Calu3 (cell line): ENCODE measurements around the gene TSR3. TPM values are rescaled to one million over a fixed set of nuclear protein-coding genes. Genes with fewer than 3 reads are reported as not detected.

Experiments
- BruUV-seq: library from RNA; stranded (reverse); fragments of 400-500 nt; replicated peaks from 2 replicates; lab custom pipeline; 2021; lab: Mats Ljungman, UMichigan
- CTCF ChIA-PET: fragments of 300-600 bp; sonication (Branson Sonifier 250); formaldehyde crosslinking; loops from one replicate; lab custom pipeline; 2022; ENCODE audit warnings: antibody characterized with exemption; lab: Charles Lee
- DNase-seq: peaks from one replicate; pipeline ENCODE4 v3.0.0; 2022
- H3K27ac Mint-ChIP-seq: one replicate; pipeline ENCODE4 v1.8.0; 2022; ENCODE audit warnings: mixed read lengths; ENCODE audit not compliant: unreplicated experiment
- H3K27me3 Mint-ChIP-seq: one replicate; pipeline ENCODE4 v1.8.0; 2022; ENCODE audit warnings: mixed read lengths; ENCODE audit not compliant: unreplicated experiment
- H3K36me3 Mint-ChIP-seq: one replicate; pipeline ENCODE4 v1.8.0; 2022; ENCODE audit warnings: mild to moderate bottlenecking, moderate library complexity, mixed read lengths; ENCODE audit not compliant: insufficient read depth, unreplicated experiment
- H3K4me1 Mint-ChIP-seq: one replicate; pipeline ENCODE4 v1.8.0; 2022; ENCODE audit warnings: mild to moderate bottlenecking, low read depth, mixed read lengths; ENCODE audit not compliant: unreplicated experiment
- H3K4me3 Mint-ChIP-seq: one replicate; pipeline ENCODE4 v1.8.0; 2022; ENCODE audit warnings: mild to moderate bottlenecking, low read depth, moderate library complexity, mixed read lengths; ENCODE audit not compliant: unreplicated experiment
- H3K9me3 Mint-ChIP-seq: one replicate; pipeline ENCODE4 v1.8.0; 2022; ENCODE audit warnings: low read depth, mixed read lengths; ENCODE audit not compliant: unreplicated experiment
- intact Hi-C: fragments of 100-400 bp; cut with micrococcal nuclease; formaldehyde crosslinking; loops from one replicate; pipeline ENCODE4 v1.10.0; 2022; ENCODE audit not compliant: unreplicated experiment
- total RNA-seq: library from RNA; stranded (reverse); gene quantifications from 2 replicates; pipeline ENCODE4 v1.2.3, GENCODE V29; 2022
- TF ChIP-seq, protein P1 (sequence below): fragments of 200-600 bp; IDR thresholded peaks from one replicate; pipeline ENCODE4 v1.8.0; 2022; ENCODE audit warnings: antibody characterized with exemption; ENCODE audit not compliant: unreplicated experiment

The TSR3 gene
- total RNA-seq, 1 experiment from 2014 or later: 59.4 TPM

DNA sequence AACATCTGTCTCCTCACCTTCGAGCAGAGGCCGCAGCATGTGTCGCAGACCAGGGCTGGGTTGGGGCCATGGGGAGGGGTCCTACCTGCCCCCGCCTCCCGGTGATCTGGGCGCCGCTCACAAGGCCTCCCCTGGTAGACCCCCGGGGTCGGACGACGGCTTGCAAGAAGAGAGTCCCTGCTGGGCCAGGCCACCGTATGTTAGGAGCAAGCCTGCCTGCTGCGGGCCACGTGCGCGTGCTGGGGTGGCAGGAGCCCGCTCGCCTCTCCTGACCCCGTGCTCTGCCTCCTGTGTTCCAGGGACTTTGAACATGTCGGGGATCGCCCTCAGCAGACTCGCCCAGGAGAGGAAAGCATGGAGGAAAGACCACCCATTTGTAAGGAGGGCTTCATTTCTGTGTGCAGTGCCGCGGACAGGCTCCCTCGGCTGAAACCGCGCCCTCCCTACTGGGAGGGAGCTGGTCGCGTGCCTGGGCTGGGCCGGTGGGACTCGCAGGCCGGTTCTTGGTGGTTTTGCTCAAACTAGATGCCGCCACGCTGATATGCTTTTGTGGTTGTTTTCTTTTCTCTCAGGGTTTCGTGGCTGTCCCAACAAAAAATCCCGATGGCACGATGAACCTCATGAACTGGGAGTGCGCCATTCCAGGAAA is 37.8 kb downstream of the TSR3 start:
- Mint-ChIP-seq H3K9me3 (no peaks in the 10 kb centered on the region), H3K4me3 (no peak overlapping the region), H3K36me3 (peaks cover 91% of the 10 kb centered on the region), H3K27ac (no peak overlapping the region), H3K4me1 (peaks cover 20% of the 10 kb centered on the region), H3K27me3 (no peaks in the 10 kb centered on the region)
- intact Hi-C loops: no loop called here
- CTCF ChIA-PET: no interaction called here
- BruUV-seq: no TSS peak
- no peak for DNase-seq
- TF ChIP-seq, protein P1, sequence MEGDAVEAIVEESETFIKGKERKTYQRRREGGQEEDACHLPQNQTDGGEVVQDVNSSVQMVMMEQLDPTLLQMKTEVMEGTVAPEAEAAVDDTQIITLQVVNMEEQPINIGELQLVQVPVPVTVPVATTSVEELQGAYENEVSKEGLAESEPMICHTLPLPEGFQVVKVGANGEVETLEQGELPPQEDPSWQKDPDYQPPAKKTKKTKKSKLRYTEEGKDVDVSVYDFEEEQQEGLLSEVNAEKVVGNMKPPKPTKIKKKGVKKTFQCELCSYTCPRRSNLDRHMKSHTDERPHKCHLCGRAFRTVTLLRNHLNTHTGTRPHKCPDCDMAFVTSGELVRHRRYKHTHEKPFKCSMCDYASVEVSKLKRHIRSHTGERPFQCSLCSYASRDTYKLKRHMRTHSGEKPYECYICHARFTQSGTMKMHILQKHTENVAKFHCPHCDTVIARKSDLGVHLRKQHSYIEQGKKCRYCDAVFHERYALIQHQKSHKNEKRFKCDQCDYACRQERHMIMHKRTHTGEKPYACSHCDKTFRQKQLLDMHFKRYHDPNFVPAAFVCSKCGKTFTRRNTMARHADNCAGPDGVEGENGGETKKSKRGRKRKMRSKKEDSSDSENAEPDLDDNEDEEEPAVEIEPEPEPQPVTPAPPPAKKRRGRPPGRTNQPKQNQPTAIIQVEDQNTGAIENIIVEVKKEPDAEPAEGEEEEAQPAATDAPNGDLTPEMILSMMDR: no peak

DNA sequence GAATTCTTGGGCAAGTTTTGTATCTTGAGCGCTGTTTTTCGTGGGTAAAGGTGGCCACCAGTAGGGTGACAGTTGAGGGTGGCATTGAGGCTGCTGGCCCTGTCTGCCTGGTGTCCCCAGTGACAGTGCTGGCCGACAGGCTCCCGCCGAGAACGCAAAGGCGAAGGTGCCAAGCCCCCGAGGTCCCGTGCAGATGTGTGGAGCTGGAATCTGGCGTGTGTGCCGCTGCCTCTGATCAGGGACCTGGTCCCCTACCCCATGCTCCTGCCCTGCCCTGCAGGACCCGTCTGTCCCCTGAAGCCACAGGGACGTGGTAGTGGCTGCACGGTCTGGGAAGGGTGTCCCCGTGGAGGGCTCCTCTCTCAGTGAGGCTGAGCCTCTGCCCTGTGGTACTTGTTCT is 38.8 kb downstream of the TSR3 start:
- H3K27me3 Mint-ChIP-seq: no peaks in the 10 kb centered on the region
- DNase-seq: no peak
- TF ChIP-seq, protein P1: no peak
- CTCF ChIA-PET: interaction anchor here (0.5 kb wide), 1 partner anchor 621 kb away, joined by 6 read pairs; no protein-coding TSS in a partner anchor
- intact Hi-C loops: no loop called here
- BruUV-seq: no TSS peak
- peak overlapping the region; percentile 98 for H3K4me3 Mint-ChIP-seq
- peaks cover 20% of the 10 kb centered on the region for H3K4me1 Mint-ChIP-seq
- H3K9me3 Mint-ChIP-seq: no peaks in the 10 kb centered on the region
- H3K27ac Mint-ChIP-seq: no peak overlapping the region
- peaks cover 91% of the 10 kb centered on the region for H3K36me3 Mint-ChIP-seq

DNA sequence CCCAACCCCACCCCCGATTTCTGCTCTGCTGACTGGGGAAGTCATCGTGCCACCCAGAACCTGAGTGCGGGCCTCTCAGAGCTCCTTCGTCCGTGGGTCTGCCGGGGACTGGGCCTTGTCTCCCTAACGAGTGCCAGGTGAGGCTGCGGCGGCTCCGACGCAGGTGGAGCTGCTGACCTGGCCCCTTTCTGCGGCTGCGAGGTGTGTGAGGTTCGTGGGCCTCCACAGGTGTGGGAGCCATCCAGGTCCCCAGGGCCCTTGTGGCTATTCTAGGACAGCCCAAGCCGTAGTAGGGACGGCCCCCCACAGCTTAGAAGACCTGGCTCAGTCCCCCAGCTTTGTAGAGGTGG is 39.2 kb downstream of the TSR3 start:
- no peaks in the 10 kb centered on the region for H3K9me3 Mint-ChIP-seq
- H3K36me3 Mint-ChIP-seq: peaks cover 93% of the 10 kb centered on the region
- CTCF ChIA-PET: interaction anchor here (0.5 kb wide), 1 partner anchor 18 kb away, joined by 4 read pairs; no protein-coding TSS in a partner anchor
- H3K4me1 Mint-ChIP-seq: peaks cover 20% of the 10 kb centered on the region
- H3K4me3 Mint-ChIP-seq: peak overlapping the region; percentile 98
- no peak for DNase-seq
- no peaks in the 10 kb centered on the region for H3K27me3 Mint-ChIP-seq
- no TSS peak for BruUV-seq
- intact Hi-C loops: no loop called here
- no peak overlapping the region for H3K27ac Mint-ChIP-seq
- TF ChIP-seq, protein P1: no peak

DNA sequence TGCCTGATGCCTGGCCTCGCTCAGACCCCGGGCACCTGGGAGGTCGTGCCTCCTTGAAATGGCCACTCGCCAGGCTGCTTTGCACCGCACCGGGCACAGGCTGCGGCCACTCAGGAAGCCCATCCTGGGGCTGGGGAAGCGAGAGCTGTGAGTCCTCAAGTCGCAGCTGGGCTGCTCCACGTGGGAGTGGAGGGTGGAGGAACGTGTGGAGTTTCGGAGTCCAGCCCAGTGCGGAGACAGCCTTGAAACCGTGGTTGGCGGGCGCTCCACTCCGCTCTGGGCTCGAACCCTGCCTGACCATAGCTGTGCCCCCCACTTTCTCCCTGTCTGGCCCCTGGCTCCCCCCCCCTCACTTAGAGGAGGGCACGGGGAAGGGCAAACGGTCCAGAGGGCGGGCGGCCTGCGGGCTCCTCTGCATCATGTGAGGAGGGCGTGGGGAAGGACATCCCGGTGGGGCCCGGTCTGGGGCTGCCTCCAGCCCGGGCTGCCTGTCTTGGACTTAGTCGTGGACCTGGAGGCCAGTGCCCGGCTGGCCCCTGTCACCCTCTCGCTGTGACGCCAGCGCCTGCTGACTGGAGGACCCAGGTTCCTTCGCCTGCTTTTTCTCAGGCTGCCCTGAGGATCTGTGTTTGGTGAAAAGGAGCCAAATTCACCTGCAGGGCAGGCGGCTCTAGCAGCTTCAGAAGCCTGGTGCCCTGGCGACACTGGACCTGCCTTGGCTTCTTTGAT is 39.8 kb downstream of the TSR3 start:
- Mint-ChIP-seq H3K4me3 (peak overlapping the region; percentile 98), H3K4me1 (peaks cover 20% of the 10 kb centered on the region), H3K27ac (peak overlapping the region; percentile 97), H3K9me3 (no peaks in the 10 kb centered on the region), H3K36me3 (peaks cover 92% of the 10 kb centered on the region), H3K27me3 (no peaks in the 10 kb centered on the region)
- DNase-seq: no peak
- BruUV-seq: no TSS peak
- intact Hi-C loops: no loop called here
- CTCF ChIA-PET: interaction anchor here (0.5 kb wide), 1 partner anchor 17 kb away, joined by 4 read pairs; no protein-coding TSS in a partner anchor
- TF ChIP-seq, protein P1: no peak
